Neuronal stem cell (in vitro differentiated cells): ENCODE results near the gene USP20.

Source experiments
- DNase-seq: peaks from one replicate; pipeline ENCODE4 v3.0.0-alpha.2; 2013; ENCODE audit warnings: low spot score
- H2AFZ ChIP-seq: one replicate; pipeline ENCODE4 v1.6.1; 2013; ENCODE audit warnings: mild to moderate bottlenecking, low read length, inconsistent platforms
- H2AK5ac ChIP-seq: 2 replicates; pipeline ENCODE4 v1.6.1; 2013; ENCODE audit warnings: low read depth, mild to moderate bottlenecking, inconsistent platforms, low read length, moderate library complexity, mixed read lengths
- H2BK120ac ChIP-seq: 2 replicates; pipeline ENCODE4 v1.6.1; 2013; ENCODE audit warnings: low read depth, mild to moderate bottlenecking, inconsistent platforms, low read length, moderate library complexity, mixed read lengths
- H2BK12ac ChIP-seq: one replicate; pipeline ENCODE4 v1.6.1; 2013; ENCODE audit warnings: low read length, inconsistent platforms
- H2BK15ac ChIP-seq: 2 replicates; pipeline ENCODE4 v1.6.1; 2013; ENCODE audit warnings: mild to moderate bottlenecking, low read length, inconsistent platforms, mixed read lengths
- H2BK5ac ChIP-seq: one replicate; pipeline ENCODE4 v1.6.1; 2013; ENCODE audit warnings: inconsistent platforms, mild to moderate bottlenecking, low read length, moderate library complexity
- H3K14ac ChIP-seq: one replicate; pipeline ENCODE4 v1.6.1; 2013; ENCODE audit warnings: low read length, inconsistent platforms
- H3K18ac ChIP-seq: 2 replicates; pipeline ENCODE4 v1.6.1; 2013; ENCODE audit warnings: low read length, inconsistent platforms
- H3K23ac ChIP-seq: 2 replicates; pipeline ENCODE4 v1.6.1; 2013; ENCODE audit warnings: low read depth, mild to moderate bottlenecking, mixed read lengths, low read length, inconsistent platforms; ENCODE audit not compliant: poor library complexity
- H3K27ac ChIP-seq: replicated peaks from 3 replicates; pipeline ENCODE4 v1.5.1; 2013; ENCODE audit warnings: low read length, inconsistent platforms
- H3K27me3 ChIP-seq, 3 experiments: 2 replicates each; pipeline ENCODE4 v1.6.1; 2013; ENCODE audit warnings: low read length in 3 of 3, mild to moderate bottlenecking in 2 of 3, inconsistent platforms in 1 of 3, low read depth in 1 of 3, mixed read lengths in 1 of 3, moderate library complexity in 1 of 3; ENCODE audit not compliant: control insufficient read depth in 3 of 3, insufficient read depth in 3 of 3
- H3K36me3 ChIP-seq, 2 donors: replicated peaks in 1 of 2; 2 replicates each; pipeline ENCODE4 v1.6.1; 2013; ENCODE audit warnings: low read length in 2 of 2; ENCODE audit not compliant: control insufficient read depth in 2 of 2, insufficient read depth in 2 of 2
- H3K4ac ChIP-seq: 2 replicates; pipeline ENCODE4 v1.6.1; 2013; ENCODE audit warnings: inconsistent platforms, mild to moderate bottlenecking, low read length, moderate library complexity
- H3K4me1 ChIP-seq, 2 donors: 1 replicate in 1 of 2; 2 replicates in 1 of 2; pipeline ENCODE4 v1.6.1; 2013; ENCODE audit warnings: low read length in 2 of 2, low read depth in 1 of 2; ENCODE audit not compliant: control insufficient read depth in 2 of 2, insufficient read depth in 1 of 2
- H3K4me2 ChIP-seq: one replicate; pipeline ENCODE4 v1.6.1; 2013; ENCODE audit warnings: mild to moderate bottlenecking, low read length, inconsistent platforms; ENCODE audit not compliant: insufficient read depth, poor library complexity, severe bottlenecking
- H3K4me3 ChIP-seq, 2 donors: 2 replicates each; pipeline ENCODE4 v1.5.1; 2013; ENCODE audit warnings: low read length in 2 of 2, mild to moderate bottlenecking in 2 of 2, inconsistent platforms in 1 of 2, moderate library complexity in 1 of 2
- H3K79me1 ChIP-seq: one replicate; pipeline ENCODE4 v1.6.1; 2013; ENCODE audit warnings: low read depth, mild to moderate bottlenecking, inconsistent platforms, low read length, moderate library complexity
- H3K9ac ChIP-seq: one replicate; pipeline ENCODE4 v1.6.1; 2013; ENCODE audit warnings: mild to moderate bottlenecking, low read depth, low read length, inconsistent platforms; ENCODE audit not compliant: poor library complexity
- H3K9me3 ChIP-seq, 2 donors: replicated peaks in 1 of 2; 2 replicates each; pipeline versions ENCODE3 to v1.6.1; 2013; ENCODE audit warnings: low read length in 2 of 2, mild to moderate bottlenecking in 2 of 2, inconsistent platforms in 1 of 2, low read depth in 1 of 2, mixed read lengths in 1 of 2, moderate library complexity in 1 of 2; ENCODE audit not compliant: control insufficient read depth in 2 of 2, insufficient read depth in 1 of 2
- H4K8ac ChIP-seq: one replicate; pipeline ENCODE4 v1.6.1; 2013; ENCODE audit warnings: low read depth, mild to moderate bottlenecking, inconsistent platforms, low read length, moderate library complexity
- H4K91ac ChIP-seq: one replicate; pipeline ENCODE4 v1.6.1; 2013; ENCODE audit warnings: low read length, low read depth, mild to moderate bottlenecking, inconsistent platforms; ENCODE audit not compliant: poor library complexity
- WGBS, 2 donors: extraction: QIAGEN DNeasy Blood & Tissue Kit; methylation state at CpG; one replicate each; pipeline ENCODE4 v1.1.7; 2013; ENCODE audit warnings: missing lambda C conversion rate in 2 of 2, mixed read lengths in 1 of 2; ENCODE audit not compliant: insufficient read length in 2 of 2, insufficient replicate concordance in 1 of 2; ENCODE audit errors: extremely low coverage in 2 of 2; 5-methylcytosine and 5-hydroxymethylcytosine counted together

The USP20 gene

GRCh38 chr9:129885670-129886106 is 50.4 kb downstream of the USP20 start:
- Histone ChIP-seq H3K4ac (peak overlapping the region; percentile 77), H3K4me3 (no peak overlapping the region)
- WGBS, 2 donors, result no CpG with 5 or more reads among the region's 27 CpGs

DNA sequence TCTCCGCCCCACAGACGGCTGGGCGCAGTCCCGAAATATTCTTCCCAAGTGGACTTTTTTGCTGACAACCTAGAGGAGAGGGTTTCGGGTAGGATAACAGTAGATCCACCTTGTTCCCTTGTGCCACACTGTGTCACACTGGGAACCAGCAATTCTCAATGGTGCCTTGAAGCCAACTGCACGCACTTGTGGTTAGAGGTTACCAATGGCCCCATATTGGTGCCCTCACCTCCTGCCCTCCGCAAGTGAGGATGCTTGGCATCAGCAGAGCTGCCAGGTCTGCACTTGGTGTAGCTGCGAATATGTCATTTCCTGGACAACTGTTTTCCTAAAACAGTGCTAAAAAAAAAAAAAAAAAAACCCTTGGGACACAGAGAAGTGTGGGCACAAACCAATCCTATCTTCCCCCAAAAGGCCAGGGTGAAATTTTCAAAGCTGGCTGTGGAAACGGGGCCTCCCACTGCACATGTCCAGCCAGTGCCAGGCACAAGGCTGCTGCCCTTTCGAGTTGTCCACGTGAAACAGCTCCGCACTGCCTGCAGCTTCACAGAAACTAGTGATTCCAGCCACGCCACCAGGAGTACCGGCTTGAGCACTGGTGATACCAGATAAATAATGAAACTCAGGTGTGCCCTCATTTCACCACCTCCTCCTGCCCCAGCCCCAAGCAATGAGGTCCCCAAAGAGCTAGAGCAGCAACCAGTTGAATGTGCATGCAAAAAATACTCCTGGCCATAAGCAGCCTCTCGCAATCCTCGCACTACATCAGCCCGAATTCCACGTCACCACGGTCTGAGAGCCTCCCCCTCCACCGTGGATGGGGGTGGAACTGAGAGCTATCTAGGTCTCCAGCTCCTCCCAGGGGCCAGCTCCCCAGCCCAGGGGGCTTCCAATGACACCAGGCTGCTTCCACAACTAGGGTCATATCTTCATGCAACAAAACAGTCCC is 51.2 kb downstream of the USP20 start:
- no peak overlapping the region for H3K23ac ChIP-seq
- no peaks in the 10 kb centered on the region for H3K27me3 ChIP-seq
- DNase-seq, result no peak
- no peak overlapping the region for H3K4me3 ChIP-seq
- H3K14ac ChIP-seq, result no peak overlapping the region
- H2BK12ac ChIP-seq, result no peak overlapping the region
- H3K27ac ChIP-seq, result no peak overlapping the region
- peaks cover 0 to 9% of the 10 kb centered on the region in 2 donors for H3K9me3 ChIP-seq
- WGBS, 2 donors, result no CpG with 5 or more reads among the region's 20 CpGs
- no peak overlapping the region for H4K91ac ChIP-seq
- no peak overlapping the region for H3K9ac ChIP-seq
- peak overlapping the region; percentile 66 for H2AK5ac ChIP-seq
- no peak overlapping the region for H4K8ac ChIP-seq
- H2AFZ ChIP-seq, result no peak overlapping the region
- peaks cover 8 to 38% of the 10 kb centered on the region in 2 donors for H3K36me3 ChIP-seq
- H3K4me2 ChIP-seq, result no peak overlapping the region
- H2BK120ac ChIP-seq, result no peak overlapping the region
- no peak overlapping the region for H2BK5ac ChIP-seq
- peak overlapping the region; percentile 2 for H2BK15ac ChIP-seq
- H3K79me1 ChIP-seq, result no peaks in the 10 kb centered on the region
- no peak overlapping the region for H3K18ac ChIP-seq
- no peak overlapping the region for H3K4ac ChIP-seq
- peaks cover 16 to 25% of the 10 kb centered on the region in 2 donors for H3K4me1 ChIP-seq

More at GRCh38 chr9:129885670-129886106, 50.4 kb downstream of the USP20 start:
- Histone ChIP-seq H4K8ac (no peak overlapping the region), H3K79me1 (no peaks in the 10 kb centered on the region), H3K23ac (peak overlapping the region; percentile 87), H2AK5ac (peak overlapping the region; percentile 99), H3K9me3 (peaks cover 0 to 9% of the 10 kb centered on the region in 2 donors), H3K9ac (peak overlapping the region; percentile 13), H3K27ac (peak overlapping the region; percentile 30), H2AFZ (peak overlapping the region; percentile 57), H2BK15ac (peak overlapping the region; percentile 99), H3K36me3 (peaks cover 11 to 34% of the 10 kb centered on the region in 2 donors), H2BK12ac (no peak overlapping the region), H3K14ac (no peak overlapping the region), H3K4me2 (peak overlapping the region; percentile 47), H3K27me3 (no peaks in the 10 kb centered on the region), H3K18ac (peak overlapping the region; percentile 97), H2BK5ac (no peak overlapping the region), H2BK120ac (peak overlapping the region; percentile 92), H3K4me1 (peaks cover 16 to 22% of the 10 kb centered on the region in 2 donors), H4K91ac (no peak overlapping the region)
- peak; percentile 77 for DNase-seq

GRCh38 chr9:129887334-129888292 is 52.4 kb downstream of the USP20 start:
- DNase-seq, result no peak
- Histone ChIP-seq H3K14ac (no peak overlapping the region), H2AK5ac (no peak overlapping the region), H3K27ac (peak overlapping the region; percentile 29), H2AFZ (no peak overlapping the region), H4K91ac (no peak overlapping the region), H3K4me1 (peaks cover 16 to 25% of the 10 kb centered on the region in 2 donors), H2BK12ac (no peak overlapping the region), H3K4me2 (no peak overlapping the region), H3K9me3 (peaks cover 0 to 9% of the 10 kb centered on the region in 2 donors), H3K79me1 (no peaks in the 10 kb centered on the region), H2BK5ac (no peak overlapping the region), H2BK15ac (no peak overlapping the region), H3K4me3 (no peak overlapping the region), H3K9ac (no peak overlapping the region), H3K27me3 (no peaks in the 10 kb centered on the region), H2BK120ac (no peak overlapping the region), H3K18ac (no peak overlapping the region), H4K8ac (no peak overlapping the region), H3K36me3 (peaks cover 5 to 28% of the 10 kb centered on the region in 2 donors), H3K23ac (no peak overlapping the region), H3K4ac (no peak overlapping the region)
- WGBS, 2 donors, result no CpG with 5 or more reads among the region's 27 CpGs
